GM13977 (cell line): ENCODE results near the gene MBD5.

ENCODE experiments used
- DNase-seq: peaks from one replicate; pipeline ENCODE4 v3.0.0; 2012; ENCODE audit warnings: low spot score
- in situ Hi-C: fragments of 300-500 bp; cut with MboI; formaldehyde crosslinking; loops from one replicate; pipeline ENCODE4 v1.12.0; 2022; ENCODE audit warnings: low sequenced_read_pairs, low pct_unique_long_range_greater_than_20kb, mixed read lengths, inconsistent platforms; ENCODE audit not compliant: unreplicated experiment
- TF ChIP-seq, protein P1 (sequence below): IDR thresholded peaks from 2 replicates; pipeline ENCODE4 v1.5.1; 2012; ENCODE audit warnings: mild to moderate bottlenecking, control low read depth; ENCODE audit not compliant: insufficient read depth; ENCODE audit errors: extremely low read depth, missing control alignments

MBD5 gene

DNA sequence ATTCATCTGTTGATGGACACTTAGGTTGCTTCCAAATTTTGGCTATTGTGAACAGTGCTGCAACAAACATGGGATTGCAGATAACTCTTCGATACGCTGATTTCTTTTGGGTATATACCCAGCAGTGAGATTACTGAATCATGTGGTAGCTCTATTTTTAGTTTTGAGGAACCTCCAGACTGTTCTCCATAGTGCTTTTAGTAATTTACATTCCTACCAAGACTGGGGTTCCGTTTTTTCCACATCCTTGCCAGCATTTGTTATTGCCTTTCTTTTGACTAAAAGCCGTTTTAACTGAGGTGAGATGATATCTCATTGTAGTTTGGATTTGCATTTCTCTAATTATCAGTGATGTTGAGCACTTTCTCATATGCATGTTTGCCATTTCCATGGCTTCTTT lies 200.3 kb downstream of the MBD5 start:
- in situ Hi-C loops, result no loop called here
- no peak for DNase-seq
- TF ChIP-seq, protein P1, sequence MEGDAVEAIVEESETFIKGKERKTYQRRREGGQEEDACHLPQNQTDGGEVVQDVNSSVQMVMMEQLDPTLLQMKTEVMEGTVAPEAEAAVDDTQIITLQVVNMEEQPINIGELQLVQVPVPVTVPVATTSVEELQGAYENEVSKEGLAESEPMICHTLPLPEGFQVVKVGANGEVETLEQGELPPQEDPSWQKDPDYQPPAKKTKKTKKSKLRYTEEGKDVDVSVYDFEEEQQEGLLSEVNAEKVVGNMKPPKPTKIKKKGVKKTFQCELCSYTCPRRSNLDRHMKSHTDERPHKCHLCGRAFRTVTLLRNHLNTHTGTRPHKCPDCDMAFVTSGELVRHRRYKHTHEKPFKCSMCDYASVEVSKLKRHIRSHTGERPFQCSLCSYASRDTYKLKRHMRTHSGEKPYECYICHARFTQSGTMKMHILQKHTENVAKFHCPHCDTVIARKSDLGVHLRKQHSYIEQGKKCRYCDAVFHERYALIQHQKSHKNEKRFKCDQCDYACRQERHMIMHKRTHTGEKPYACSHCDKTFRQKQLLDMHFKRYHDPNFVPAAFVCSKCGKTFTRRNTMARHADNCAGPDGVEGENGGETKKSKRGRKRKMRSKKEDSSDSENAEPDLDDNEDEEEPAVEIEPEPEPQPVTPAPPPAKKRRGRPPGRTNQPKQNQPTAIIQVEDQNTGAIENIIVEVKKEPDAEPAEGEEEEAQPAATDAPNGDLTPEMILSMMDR, result no peak

DNA sequence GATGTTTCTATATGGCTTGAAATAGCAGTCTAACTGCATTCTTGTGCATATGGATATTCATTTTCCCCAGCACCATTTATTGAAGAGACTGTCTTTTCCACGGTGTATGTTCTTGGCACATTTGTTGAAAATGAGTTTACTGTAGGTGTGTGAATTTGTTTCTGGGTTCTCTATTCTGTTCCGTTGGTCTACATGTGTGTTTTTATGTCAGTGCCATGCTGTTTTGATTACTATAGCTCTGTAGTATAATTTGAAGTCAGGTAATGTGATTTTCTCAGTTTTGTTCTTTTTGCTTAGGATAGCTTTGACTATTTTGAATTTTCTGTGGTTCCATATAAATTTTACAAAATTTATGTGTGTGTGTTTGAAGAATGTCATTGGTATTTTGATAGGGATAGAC lies 201.0 kb downstream of the MBD5 start:
- DNase-seq, result no peak
- in situ Hi-C loops, result no loop called here
- TF ChIP-seq, protein P1, result no peak

GRCh38 chr2:148231858-148232257 lies 211.0 kb downstream of the MBD5 start:
- TF ChIP-seq, protein P1, result no peak
- DNase-seq, result no peak
- in situ Hi-C loops, result no loop called here

- in situ Hi-C loops, result no loop called here
- DNase-seq, result no peak
- TF ChIP-seq, protein P1, result no peak
Measured at GRCh38 chr2:148234143-148234542, 213.3 kb downstream of the MBD5 start.

DNA sequence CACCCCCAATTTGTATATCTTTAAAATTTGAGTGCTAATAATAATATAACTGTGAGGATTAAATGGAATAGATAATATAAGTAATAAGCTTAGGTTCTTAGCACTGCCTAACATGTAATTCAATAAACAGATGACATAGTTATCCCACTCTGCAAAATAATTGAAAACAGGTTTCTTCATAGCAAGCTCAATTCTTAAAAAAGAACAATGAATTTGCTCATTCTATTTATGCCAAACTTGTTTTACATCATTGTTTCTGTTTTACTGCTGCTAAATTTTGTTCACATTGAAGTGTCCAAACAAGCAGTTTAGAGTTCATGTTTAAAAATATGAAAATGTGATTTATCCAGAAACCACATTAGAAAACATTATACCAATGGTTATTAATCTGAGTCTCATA lies 217.0 kb downstream of the MBD5 start:
- DNase-seq, result no peak
- TF ChIP-seq, protein P1, result no peak
- in situ Hi-C loops, result no loop called here

- TF ChIP-seq, protein P1, result no peak
- in situ Hi-C loops, result no loop called here
- no peak for DNase-seq
Measured at GRCh38 chr2:148238561-148238960, 217.7 kb downstream of the MBD5 start.

- DNase-seq, result no peak
- TF ChIP-seq, protein P1, result no peak
- in situ Hi-C loops, result no loop called here
Measured at GRCh38 chr2:148240838-148241237, 219.9 kb downstream of the MBD5 start.
